ENCODE results near the gene NCS1.

NCS1 gene

GRCh38 chr9:130215341-130216119 is 43.3 kb downstream of the NCS1 start:
- no peak for DNase-seq

GRCh38 chr9:130217838-130218237 is 45.6 kb downstream of the NCS1 start:
- DNase-seq = no peak

- no peak for DNase-seq
Measured at GRCh38 chr9:130219661-130220096, 47.5 kb downstream of the NCS1 start.

- no peak for DNase-seq
Measured at GRCh38 chr9:130220352-130220751, 48.1 kb downstream of the NCS1 start.

- no peak for DNase-seq
Measured at GRCh38 chr9:130222833-130223232, 50.6 kb downstream of the NCS1 start.

GRCh38 chr9:130225071-130225470 is 52.9 kb downstream of the NCS1 start:
- no peak for DNase-seq

- DNase-seq = no peak
Measured at GRCh38 chr9:130225586-130225985, 53.4 kb downstream of the NCS1 start.

GRCh38 chr9:130226112-130226511 is 53.9 kb downstream of the NCS1 start:
- DNase-seq = no peak

GRCh38 chr9:130227833-130228232 is 55.6 kb downstream of the NCS1 start:
- DNase-seq = no peak

GRCh38 chr9:130229759-130230158 is 57.6 kb downstream of the NCS1 start:
- no peak for DNase-seq

- no peak for DNase-seq
Measured at GRCh38 chr9:130230631-130231030, 58.4 kb downstream of the NCS1 start.

- no peak for DNase-seq
Measured at GRCh38 chr9:130232899-130233586, 60.8 kb downstream of the NCS1 start.

- DNase-seq = no peak
Measured at GRCh38 chr9:130233587-130233945, 61.4 kb downstream of the NCS1 start.

- DNase-seq = no peak
Measured at GRCh38 chr9:130234340-130235260, 62.4 kb downstream of the NCS1 start.

GRCh38 chr9:130235558-130236435 is 63.6 kb downstream of the NCS1 start:
- peak; percentile 46 for DNase-seq

GRCh38 chr9:130236436-130236985 is 64.3 kb downstream of the NCS1 start:
- DNase-seq = no peak

GRCh38 chr9:130237076-130237475 is 64.9 kb downstream of the NCS1 start:
- DNase-seq = no peak

- no peak for DNase-seq
Measured at GRCh38 chr9:130237763-130238524, 65.7 kb downstream of the NCS1 start.

- no peak for DNase-seq
Measured at GRCh38 chr9:130239363-130239695, 67.1 kb downstream of the NCS1 start.

GRCh38 chr9:130239741-130240241 is 67.6 kb downstream of the NCS1 start:
- DNase-seq = no peak
